Measurements from ENCODE around the gene PRRX1.

PRRX1 gene

DNA sequence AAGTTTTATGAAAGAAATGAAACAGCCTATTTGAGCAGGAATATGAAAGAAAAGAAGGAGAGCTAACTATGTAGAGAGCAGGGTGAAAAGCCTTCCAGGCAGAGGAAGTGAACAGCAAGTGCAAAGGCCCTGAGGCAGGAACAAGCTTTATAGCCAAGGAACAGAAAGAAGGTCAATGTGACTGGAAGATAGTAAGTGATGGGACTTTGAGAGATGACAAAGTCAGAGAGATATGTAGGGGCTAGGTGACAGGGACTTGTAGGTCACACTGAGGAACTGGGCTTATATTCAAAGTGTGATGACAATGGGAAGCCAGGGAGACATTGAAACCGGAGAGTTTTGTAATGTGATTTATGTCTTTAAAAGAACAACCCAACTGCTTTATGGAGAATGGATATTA is 18.9 kb downstream of the PRRX1 start:
- no peak for ATAC-seq
- TF ChIP-seq TOX (CRISPR knock-in tag; IDR thresholded peaks at IDR 0.05; ENCODE audit: borderline replicate concordance) (0 out of 2 replicates have a peak, but pooled peaks have one; percentile 2), CSDC2 (CRISPR knock-in tag; IDR thresholded peaks at IDR 0.05) (no peak)

DNA sequence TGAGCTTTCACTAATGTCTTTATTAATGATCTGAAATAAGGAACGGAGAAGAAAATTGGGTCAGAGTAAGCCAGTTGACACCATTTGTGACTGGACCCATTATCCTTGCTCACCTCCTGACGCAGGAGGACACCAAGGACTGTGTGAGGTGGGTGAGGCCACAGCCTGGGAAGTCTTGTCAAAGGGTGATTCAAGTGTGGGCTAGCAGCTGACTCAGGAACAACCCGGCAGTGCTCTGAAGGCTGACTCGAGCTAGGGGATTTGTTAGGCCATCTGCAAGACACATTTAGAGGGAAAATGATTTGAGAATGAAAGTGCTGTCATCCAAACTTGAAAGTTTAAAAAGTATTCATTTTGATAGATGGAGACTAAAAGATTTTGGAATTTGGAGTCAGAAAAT is 21.2 kb downstream of the PRRX1 start:
- no peak for TF ChIP-seq BACH2 (CRISPR knock-in tag; IDR thresholded peaks at IDR 0.05; ENCODE audit: borderline replicate concordance)
- TF ChIP-seq ZC3H10 (CRISPR knock-in tag; IDR thresholded peaks at IDR 0.05) = 0 out of 2 replicates have a peak, but pooled peaks have one; percentile 19
- peak; percentile 54 for ATAC-seq

DNA sequence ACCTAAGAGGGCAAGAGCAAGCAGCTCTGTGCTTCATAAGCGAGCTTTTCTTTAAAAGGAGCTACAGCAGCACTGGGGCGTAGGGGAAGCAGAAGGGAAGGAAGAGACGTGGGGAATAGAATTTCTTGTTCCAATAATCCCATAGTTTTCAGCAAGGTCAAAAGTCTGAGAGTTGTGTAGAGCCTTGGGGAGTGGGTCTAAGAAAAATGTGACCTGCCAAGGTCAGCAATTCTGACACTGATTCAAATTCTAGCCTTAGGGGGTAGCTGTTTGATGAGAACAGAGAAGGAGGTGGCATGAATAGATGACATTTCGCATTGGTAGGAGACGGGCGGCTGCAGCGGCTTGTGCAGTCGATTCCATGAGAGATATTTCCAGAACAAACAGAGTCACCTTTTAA is 22.4 kb downstream of the PRRX1 start:
- peak; percentile 13; the same call in 2 of the 3 replicates for ATAC-seq
- no peak for TF ChIP-seq RARB (CRISPR knock-in tag; IDR thresholded peaks at IDR 0.05)

DNA sequence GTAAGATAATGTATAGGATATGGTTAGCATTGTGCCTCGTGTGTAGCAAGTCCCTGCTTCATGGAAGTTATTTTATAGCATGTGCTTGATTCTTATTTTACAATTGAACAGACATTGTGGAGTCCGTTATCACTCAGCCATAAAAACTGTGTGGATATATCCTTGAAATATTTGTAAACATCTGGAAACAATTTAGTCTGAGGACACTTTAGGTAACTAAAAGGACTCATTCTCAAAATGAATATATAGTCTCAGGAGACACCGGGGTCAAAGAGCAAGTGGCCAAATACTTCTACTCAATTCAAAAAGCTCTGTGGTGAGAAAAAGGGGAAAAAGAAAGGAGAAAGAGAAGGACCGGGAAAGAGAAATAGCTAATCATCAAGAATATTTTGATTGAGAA is 23.7 kb downstream of the PRRX1 start:
- no peak for ATAC-seq
- TF ChIP-seq RARB (CRISPR knock-in tag; IDR thresholded peaks at IDR 0.05) = 0 out of 2 replicates have a peak, but pooled peaks have one; percentile 1
- TF ChIP-seq, protein P1, sequence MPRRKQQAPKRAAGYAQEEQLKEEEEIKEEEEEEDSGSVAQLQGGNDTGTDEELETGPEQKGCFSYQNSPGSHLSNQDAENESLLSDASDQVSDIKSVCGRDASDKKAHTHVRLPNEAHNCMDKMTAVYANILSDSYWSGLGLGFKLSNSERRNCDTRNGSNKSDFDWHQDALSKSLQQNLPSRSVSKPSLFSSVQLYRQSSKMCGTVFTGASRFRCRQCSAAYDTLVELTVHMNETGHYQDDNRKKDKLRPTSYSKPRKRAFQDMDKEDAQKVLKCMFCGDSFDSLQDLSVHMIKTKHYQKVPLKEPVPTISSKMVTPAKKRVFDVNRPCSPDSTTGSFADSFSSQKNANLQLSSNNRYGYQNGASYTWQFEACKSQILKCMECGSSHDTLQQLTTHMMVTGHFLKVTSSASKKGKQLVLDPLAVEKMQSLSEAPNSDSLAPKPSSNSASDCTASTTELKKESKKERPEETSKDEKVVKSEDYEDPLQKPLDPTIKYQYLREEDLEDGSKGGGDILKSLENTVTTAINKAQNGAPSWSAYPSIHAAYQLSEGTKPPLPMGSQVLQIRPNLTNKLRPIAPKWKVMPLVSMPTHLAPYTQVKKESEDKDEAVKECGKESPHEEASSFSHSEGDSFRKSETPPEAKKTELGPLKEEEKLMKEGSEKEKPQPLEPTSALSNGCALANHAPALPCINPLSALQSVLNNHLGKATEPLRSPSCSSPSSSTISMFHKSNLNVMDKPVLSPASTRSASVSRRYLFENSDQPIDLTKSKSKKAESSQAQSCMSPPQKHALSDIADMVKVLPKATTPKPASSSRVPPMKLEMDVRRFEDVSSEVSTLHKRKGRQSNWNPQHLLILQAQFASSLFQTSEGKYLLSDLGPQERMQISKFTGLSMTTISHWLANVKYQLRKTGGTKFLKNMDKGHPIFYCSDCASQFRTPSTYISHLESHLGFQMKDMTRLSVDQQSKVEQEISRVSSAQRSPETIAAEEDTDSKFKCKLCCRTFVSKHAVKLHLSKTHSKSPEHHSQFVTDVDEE (CRISPR knock-in tag; IDR thresholded peaks at IDR 0.05) = no peak

DNA sequence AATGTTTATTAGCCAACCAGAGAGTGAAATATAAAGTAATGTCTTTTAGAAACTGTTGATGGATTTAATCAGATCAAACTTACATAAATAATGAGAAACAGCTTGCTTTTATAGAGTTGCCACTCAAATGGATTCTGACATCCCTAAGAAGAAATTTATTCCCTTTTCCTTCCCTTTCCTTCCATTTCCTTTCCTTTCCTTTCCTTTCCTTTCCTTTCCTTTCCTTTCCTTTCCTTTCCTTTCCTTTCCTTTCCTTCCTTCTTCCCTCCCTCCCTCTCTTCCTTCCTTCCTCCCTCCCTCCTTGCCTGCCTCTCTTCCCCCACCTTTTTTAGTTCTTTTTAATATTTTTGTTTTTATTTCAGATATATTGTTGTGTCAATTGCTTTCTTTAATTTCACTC is 27.3 kb downstream of the PRRX1 start:
- ATAC-seq = no peak
- no peak for TF ChIP-seq OSR1 (CRISPR knock-in tag; IDR thresholded peaks at IDR 0.05)
- TF ChIP-seq ZNF70 (CRISPR knock-in tag; IDR thresholded peaks at IDR 0.05) = no peak
- TF ChIP-seq ESRRG (CRISPR knock-in tag; IDR thresholded peaks at IDR 0.05) = no peak
- TF ChIP-seq, protein P2, sequence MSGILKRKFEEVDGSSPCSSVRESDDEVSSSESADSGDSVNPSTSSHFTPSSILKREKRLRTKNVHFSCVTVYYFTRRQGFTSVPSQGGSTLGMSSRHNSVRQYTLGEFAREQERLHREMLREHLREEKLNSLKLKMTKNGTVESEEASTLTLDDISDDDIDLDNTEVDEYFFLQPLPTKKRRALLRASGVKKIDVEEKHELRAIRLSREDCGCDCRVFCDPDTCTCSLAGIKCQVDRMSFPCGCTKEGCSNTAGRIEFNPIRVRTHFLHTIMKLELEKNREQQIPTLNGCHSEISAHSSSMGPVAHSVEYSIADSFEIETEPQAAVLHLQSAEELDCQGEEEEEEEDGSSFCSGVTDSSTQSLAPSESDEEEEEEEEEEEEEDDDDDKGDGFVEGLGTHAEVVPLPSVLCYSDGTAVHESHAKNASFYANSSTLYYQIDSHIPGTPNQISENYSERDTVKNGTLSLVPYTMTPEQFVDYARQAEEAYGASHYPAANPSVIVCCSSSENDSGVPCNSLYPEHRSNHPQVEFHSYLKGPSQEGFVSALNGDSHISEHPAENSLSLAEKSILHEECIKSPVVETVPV (CRISPR knock-in tag; IDR thresholded peaks at IDR 0.05) = no peak
- no peak for TF ChIP-seq ZNF8 (CRISPR knock-in tag; IDR thresholded peaks at IDR 0.05)
- TF ChIP-seq ZFP3 (CRISPR knock-in tag; IDR thresholded peaks at IDR 0.05) = no peak
- TF ChIP-seq TCF4 (CRISPR knock-in tag; IDR thresholded peaks at IDR 0.05; ENCODE audit: borderline replicate concordance) = no peak
- TF ChIP-seq, protein P3, sequence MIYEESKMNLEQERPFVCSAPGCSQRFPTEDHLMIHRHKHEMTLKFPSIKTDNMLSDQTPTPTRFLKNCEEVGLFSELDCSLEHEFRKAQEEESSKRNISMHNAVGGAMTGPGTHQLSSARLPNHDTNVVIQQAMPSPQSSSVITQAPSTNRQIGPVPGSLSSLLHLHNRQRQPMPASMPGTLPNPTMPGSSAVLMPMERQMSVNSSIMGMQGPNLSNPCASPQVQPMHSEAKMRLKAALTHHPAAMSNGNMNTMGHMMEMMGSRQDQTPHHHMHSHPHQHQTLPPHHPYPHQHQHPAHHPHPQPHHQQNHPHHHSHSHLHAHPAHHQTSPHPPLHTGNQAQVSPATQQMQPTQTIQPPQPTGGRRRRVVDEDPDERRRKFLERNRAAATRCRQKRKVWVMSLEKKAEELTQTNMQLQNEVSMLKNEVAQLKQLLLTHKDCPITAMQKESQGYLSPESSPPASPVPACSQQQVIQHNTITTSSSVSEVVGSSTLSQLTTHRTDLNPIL (CRISPR knock-in tag; IDR thresholded peaks at IDR 0.05; ENCODE audit: low read depth) = no peak
- no peak for TF ChIP-seq ISL1 (CRISPR knock-in tag; IDR thresholded peaks at IDR 0.05)
- no peak for TF ChIP-seq BACH2 (CRISPR knock-in tag; IDR thresholded peaks at IDR 0.05; ENCODE audit: borderline replicate concordance)
- no peak for TF ChIP-seq TOX (CRISPR knock-in tag; IDR thresholded peaks at IDR 0.05; ENCODE audit: borderline replicate concordance)
- TF ChIP-seq, protein P4, sequence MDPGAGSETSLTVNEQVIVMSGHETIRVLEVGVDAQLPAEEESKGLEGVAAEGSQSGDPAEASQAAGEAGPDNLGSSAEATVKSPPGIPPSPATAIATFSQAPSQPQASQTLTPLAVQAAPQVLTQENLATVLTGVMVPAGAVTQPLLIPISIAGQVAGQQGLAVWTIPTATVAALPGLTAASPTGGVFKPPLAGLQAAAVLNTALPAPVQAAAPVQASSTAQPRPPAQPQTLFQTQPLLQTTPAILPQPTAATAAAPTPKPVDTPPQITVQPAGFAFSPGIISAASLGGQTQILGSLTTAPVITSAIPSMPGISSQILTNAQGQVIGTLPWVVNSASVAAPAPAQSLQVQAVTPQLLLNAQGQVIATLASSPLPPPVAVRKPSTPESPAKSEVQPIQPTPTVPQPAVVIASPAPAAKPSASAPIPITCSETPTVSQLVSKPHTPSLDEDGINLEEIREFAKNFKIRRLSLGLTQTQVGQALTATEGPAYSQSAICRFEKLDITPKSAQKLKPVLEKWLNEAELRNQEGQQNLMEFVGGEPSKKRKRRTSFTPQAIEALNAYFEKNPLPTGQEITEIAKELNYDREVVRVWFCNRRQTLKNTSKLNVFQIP (CRISPR knock-in tag; IDR thresholded peaks at IDR 0.05; ENCODE audit: borderline replicate concordance, low read depth) = no peak
- TF ChIP-seq GLIS3 (CRISPR knock-in tag; IDR thresholded peaks at IDR 0.05) = no peak
- TF ChIP-seq, protein P1 (CRISPR knock-in tag; IDR thresholded peaks at IDR 0.05) = no peak
- TF ChIP-seq ZC3H10 (CRISPR knock-in tag; IDR thresholded peaks at IDR 0.05) = no peak
- TF ChIP-seq, protein P5, sequence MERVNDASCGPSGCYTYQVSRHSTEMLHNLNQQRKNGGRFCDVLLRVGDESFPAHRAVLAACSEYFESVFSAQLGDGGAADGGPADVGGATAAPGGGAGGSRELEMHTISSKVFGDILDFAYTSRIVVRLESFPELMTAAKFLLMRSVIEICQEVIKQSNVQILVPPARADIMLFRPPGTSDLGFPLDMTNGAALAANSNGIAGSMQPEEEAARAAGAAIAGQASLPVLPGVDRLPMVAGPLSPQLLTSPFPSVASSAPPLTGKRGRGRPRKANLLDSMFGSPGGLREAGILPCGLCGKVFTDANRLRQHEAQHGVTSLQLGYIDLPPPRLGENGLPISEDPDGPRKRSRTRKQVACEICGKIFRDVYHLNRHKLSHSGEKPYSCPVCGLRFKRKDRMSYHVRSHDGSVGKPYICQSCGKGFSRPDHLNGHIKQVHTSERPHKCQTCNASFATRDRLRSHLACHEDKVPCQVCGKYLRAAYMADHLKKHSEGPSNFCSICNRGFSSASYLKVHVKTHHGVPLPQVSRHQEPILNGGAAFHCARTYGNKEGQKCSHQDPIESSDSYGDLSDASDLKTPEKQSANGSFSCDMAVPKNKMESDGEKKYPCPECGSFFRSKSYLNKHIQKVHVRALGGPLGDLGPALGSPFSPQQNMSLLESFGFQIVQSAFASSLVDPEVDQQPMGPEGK (CRISPR knock-in tag; IDR thresholded peaks at IDR 0.05; ENCODE audit: borderline replicate concordance) = no peak
- no peak for TF ChIP-seq ARNTL (CRISPR knock-in tag; IDR thresholded peaks at IDR 0.05; ENCODE audit: borderline replicate concordance, low read depth)
- TF ChIP-seq SNAI2 (CRISPR knock-in tag; IDR thresholded peaks at IDR 0.05) = no peak
- TF ChIP-seq CSDC2 (CRISPR knock-in tag; IDR thresholded peaks at IDR 0.05) = no peak
